ENCODE data around the gene IZUMO1R.

The IZUMO1R gene

GRCh38 chr11:94343495-94343894, 39.1 kb downstream of the IZUMO1R start:
- TF ChIP-seq POLR2AphosphoS5 (IDR thresholded peaks at IDR 0.05; ENCODE audit: low read depth, low read length) = no peak
- no peak for TF ChIP-seq SIN3A (IDR thresholded peaks at IDR 0.05; ENCODE audit: borderline replicate concordance, insufficient read depth, low read length)
- no peak for TF ChIP-seq FOXP2 (optimal IDR thresholded peaks at IDR 0.05; ENCODE audit: borderline replicate concordance, extremely low read depth, extremely low read length, insufficient read depth)
- no peak for TF ChIP-seq TAF1 (IDR thresholded peaks at IDR 0.05; ENCODE audit: borderline replicate concordance, insufficient read depth, low read length)
- no peak for TF ChIP-seq REST (IDR thresholded peaks at IDR 0.05; ENCODE audit: insufficient read depth in 1 of 2, low read depth in 2 of 2, low read length in 2 of 2)

Data from PFSK-1 (cell line).